Right kidney (tissue), 1 donor: Measurements from ENCODE around the gene SIL1.
"Not testable (repeated sequence)": the region's sequence is repeated elsewhere in the genome, so short reads cannot be mapped to it uniquely, and the experiment has no call there.

Source experiments
- DNase-seq: peaks from one replicate; pipeline ENCODE4 v3.0.0-alpha.2; 2016

Gene SIL1

GRCh38 chr5:139205586-139205985 lies 7.4 kb upstream of the SIL1 start:
- no peak for DNase-seq

GRCh38 chr5:139205124-139205523 lies 7.0 kb upstream of the SIL1 start:
- no peak for DNase-seq

- DNase-seq = no peak
These were observed 6.0 kb upstream of the SIL1 start for GRCh38 chr5:139204196-139204595.

- no peak for DNase-seq
These were observed 1.2 kb upstream of the SIL1 start for GRCh38 chr5:139199321-139199720.

GRCh38 chr5:139196296-139196956 lies 1.7 kb downstream of the SIL1 start:
- DNase-seq = no peak

- DNase-seq = no peak
These were observed 3.7 kb downstream of the SIL1 start for GRCh38 chr5:139194486-139194885.

GRCh38 chr5:139193928-139194327 lies 4.2 kb downstream of the SIL1 start:
- DNase-seq = no peak

- not testable (repeated sequence) for DNase-seq
These were observed 5.3 kb downstream of the SIL1 start for GRCh38 chr5:139192906-139193305.

- DNase-seq = not testable (repeated sequence)
These were observed 6.2 kb downstream of the SIL1 start for GRCh38 chr5:139191954-139192353.

- DNase-seq = no peak
These were observed 8.0 kb downstream of the SIL1 start for GRCh38 chr5:139190125-139190524.

GRCh38 chr5:139188558-139189270 lies 9.5 kb downstream of the SIL1 start:
- DNase-seq = no peak

GRCh38 chr5:139186752-139187326 lies 11.3 kb downstream of the SIL1 start:
- no peak for DNase-seq

GRCh38 chr5:139186261-139186660 lies 11.9 kb downstream of the SIL1 start:
- DNase-seq = no peak

- no peak for DNase-seq
These were observed 12.6 kb downstream of the SIL1 start for GRCh38 chr5:139185589-139185988.

GRCh38 chr5:139183502-139183901 lies 14.7 kb downstream of the SIL1 start:
- no peak for DNase-seq

GRCh38 chr5:139182528-139183296 lies 15.5 kb downstream of the SIL1 start:
- no peak for DNase-seq

GRCh38 chr5:139181835-139182452 lies 16.2 kb downstream of the SIL1 start:
- DNase-seq = no peak

- no peak for DNase-seq
These were observed 16.8 kb downstream of the SIL1 start for GRCh38 chr5:139181322-139181730.

GRCh38 chr5:139180850-139181249 lies 17.3 kb downstream of the SIL1 start:
- no peak for DNase-seq

- DNase-seq = not testable (repeated sequence)
These were observed 18.2 kb downstream of the SIL1 start for GRCh38 chr5:139179778-139180513.

- peak; percentile 57 for DNase-seq
These were observed 19.2 kb downstream of the SIL1 start for GRCh38 chr5:139178935-139179334.

GRCh38 chr5:139178589-139178917 lies 19.6 kb downstream of the SIL1 start:
- DNase-seq = peak; percentile 38
